HCT116 (cell line): ENCODE results near the gene ST3GAL3. TPM values are rescaled to one million over a fixed set of nuclear protein-coding genes. Genes with fewer than 3 reads are reported as not detected.
A peak's percentile ranks its signal among the peaks of the same experiment; 100 is the strongest.

Source experiments
- ATAC-seq: fragments of 200-7000 bp; cut with Tn5 transposase; 2 replicates; pipeline ENCODE4 v1.9.1; 2020; ENCODE audit warnings: mild to moderate bottlenecking, moderate library complexity
- BruUV-seq: library from RNA; stranded (reverse); fragments of 400-500 nt; replicated peaks from 2 replicates; lab custom pipeline; 2021; lab: Mats Ljungman, UMichigan
- CTCF ChIA-PET: fragments of 300-600 bp; sonication (Branson Sonifier 250); formaldehyde crosslinking; loops from one replicate; lab custom pipeline; 2021; ENCODE audit warnings: antibody characterized with exemption; lab: Charles Lee
- POLR2A ChIA-PET: fragments of 300-600, 350-600 bp; sonication (Branson Sonifier 250); formaldehyde crosslinking; loops from one replicate; lab custom pipeline; 2021; ENCODE audit warnings: antibody characterized with exemption; lab: Charles Lee
- RAD21 ChIA-PET, 2 experiments: fragments of 300-600 bp; sonication (Branson Sonifier 250); formaldehyde crosslinking; loops; one replicate each; lab custom pipeline; 2023; ENCODE audit warnings: low total read pairs in 2 of 2; ENCODE audit not compliant: uncharacterized antibody in 2 of 2, unreplicated experiment in 2 of 2, low non-redundant PET in 1 of 2; lab: Charles Lee
- DNase-seq: peaks from one replicate; pipeline ENCODE4 v3.0.0-alpha.2; 2010; ENCODE audit warnings: low read depth, low spot score
- H2AFZ ChIP-seq: fragments of 200-600 bp; shearing (Covaris generic), sonication (generic); 2 replicates; pipeline ENCODE4 v1.6.1; 2017; ENCODE audit warnings: low read depth, mixed run types, mixed read lengths, antibody characterized with exemption, low read length; ENCODE audit not compliant: poor library complexity, severe bottlenecking
- H3K27ac ChIP-seq: 2 replicates; pipeline ENCODE4 v1.5.1; 2012; ENCODE audit warnings: low read depth, low read length
- H3K27me3 ChIP-seq: fragments of 200-600 bp; sonication (generic); 2 replicates; pipeline ENCODE4 v1.6.1; 2016; ENCODE audit warnings: mixed run types, low read length, mixed read lengths; ENCODE audit not compliant: insufficient read depth
- H3K36me3 ChIP-seq, 2 experiments: fragments of 200-500 bp in 1 of 2; fragments of 200-600 bp in 1 of 2; sonication (Bioruptor generic) in 1 of 2; sonication (generic) in 1 of 2; 2 replicates each; pipeline versions ENCODE4 v1.5.1 to v1.6.1; 2014 to 2016; ENCODE audit warnings: low read length in 2 of 2, inconsistent platforms in 1 of 2, mixed read lengths in 1 of 2, mixed run types in 1 of 2; ENCODE audit not compliant: insufficient read depth in 2 of 2, control insufficient read depth in 1 of 2
- H3K4me1 ChIP-seq, 2 experiments: fragments of 200-600 bp in 1 of 2; sonication (generic) in 1 of 2; 2 replicates each; pipeline versions ENCODE4 v1.5.1 to v1.6.1; 2012 to 2017; ENCODE audit warnings: low read length in 2 of 2, inconsistent platforms in 1 of 2, mild to moderate bottlenecking in 1 of 2, mixed read lengths in 1 of 2, mixed run types in 1 of 2, moderate library complexity in 1 of 2; ENCODE audit not compliant: insufficient read depth in 2 of 2, control insufficient read depth in 1 of 2
- H3K4me2 ChIP-seq: fragments of 200-600 bp; sonication (generic); 2 replicates; pipeline ENCODE4 v1.6.1; 2017; ENCODE audit warnings: mixed run types, low read length, mixed read lengths
- H3K4me3 ChIP-seq, 2 experiments: fragments of 200-600 bp in 1 of 2; sonication (generic) in 1 of 2; replicated peaks in 1 of 2; 2 replicates each; pipeline ENCODE4 v1.5.1; 2011 to 2016; ENCODE audit warnings: low read length in 2 of 2, control low read depth in 1 of 2, low read depth in 1 of 2, mild to moderate bottlenecking in 1 of 2, mixed read lengths in 1 of 2, mixed run types in 1 of 2
- H3K79me2 ChIP-seq: fragments of 200-600 bp; sonication (generic); 2 replicates; pipeline ENCODE4 v1.6.1; 2017; ENCODE audit warnings: mild to moderate bottlenecking, mixed run types, low read length, moderate library complexity, mixed read lengths; ENCODE audit not compliant: insufficient read depth
- H3K9ac ChIP-seq: fragments of 200-600 bp; sonication (generic); 2 replicates; pipeline ENCODE4 v1.6.1; 2016; ENCODE audit warnings: low read length, mixed read lengths
- H3K9me2 ChIP-seq: fragments of 200-600 bp; sonication (generic), shearing (Covaris generic); 2 replicates; pipeline ENCODE4 v1.6.1; 2017; ENCODE audit warnings: mixed run types, mild to moderate bottlenecking, moderate library complexity; ENCODE audit not compliant: insufficient read depth
- H3K9me3 ChIP-seq, 2 experiments: fragments of 200-500 bp in 1 of 2; fragments of 200-600 bp in 1 of 2; sonication (Bioruptor generic) in 1 of 2; sonication (generic) in 1 of 2; 2 replicates each; pipeline ENCODE4 v1.6.1; 2014 to 2017; ENCODE audit warnings: low read length in 2 of 2, mixed read lengths in 2 of 2, inconsistent platforms in 1 of 2, low read depth in 1 of 2, mild to moderate bottlenecking in 1 of 2, mixed run types in 1 of 2, moderate library complexity in 1 of 2; ENCODE audit not compliant: control insufficient read depth in 1 of 2, insufficient read depth in 1 of 2
- H4K20me1 ChIP-seq: fragments of 200-600 bp; sonication (generic), shearing (Covaris generic); 2 replicates; pipeline ENCODE4 v1.6.1; 2017; ENCODE audit warnings: mixed run types, mild to moderate bottlenecking, moderate library complexity; ENCODE audit not compliant: insufficient read depth
- ATF3 ChIP-seq: IDR thresholded peaks from 2 replicates; pipeline ENCODE4 v1.6.1; 2012
- CBX3 ChIP-seq: IDR thresholded peaks from 2 replicates; pipeline ENCODE4 v1.6.1; 2012; ENCODE audit warnings: low read depth
- CEBPB ChIP-seq: IDR thresholded peaks from 2 replicates; pipeline ENCODE4 v1.6.1; 2012; ENCODE audit warnings: low read depth
- EGR1 ChIP-seq: IDR thresholded peaks from 2 replicates; pipeline ENCODE4 v1.6.1; 2012; ENCODE audit warnings: low read depth
- ELF1 ChIP-seq: IDR thresholded peaks from 2 replicates; pipeline ENCODE4 v1.6.1; 2012; ENCODE audit warnings: low read depth, borderline replicate concordance
- EZH2 ChIP-seq: fragments of 200-600 bp; sonication (generic); IDR thresholded peaks from 2 replicates; pipeline ENCODE4 v1.6.1; 2017; ENCODE audit warnings: antibody characterized with exemption, mixed run types
- EZH2phosphoT487 ChIP-seq: fragments of 200-600 bp; IDR thresholded peaks from 2 replicates; pipeline ENCODE4 v1.6.1; 2018; ENCODE audit warnings: antibody characterized with exemption, borderline replicate concordance
- FOSL1 ChIP-seq: IDR thresholded peaks from 2 replicates; pipeline ENCODE4 v1.6.1; 2012; ENCODE audit warnings: low read depth
- JUND ChIP-seq: IDR thresholded peaks from 2 replicates; pipeline ENCODE4 v1.6.1; 2012
- POLR2AphosphoS5 ChIP-seq: IDR thresholded peaks from 2 replicates; pipeline ENCODE4 v1.6.1; 2011; ENCODE audit warnings: mild to moderate bottlenecking, low read depth, low read length, moderate library complexity
- REST ChIP-seq: IDR thresholded peaks from 2 replicates; pipeline ENCODE4 v1.6.1; 2012; ENCODE audit warnings: low read depth
- SIN3A ChIP-seq: IDR thresholded peaks from 2 replicates; pipeline ENCODE4 v1.6.1; 2012; ENCODE audit warnings: low read depth
- SRF ChIP-seq: IDR thresholded peaks from 2 replicates; pipeline ENCODE4 v1.6.1; 2012; ENCODE audit warnings: low read depth
- ZFX ChIP-seq: fragments of 450-650 bp; IDR thresholded peaks from 2 replicates; pipeline ENCODE4 v1.6.1; 2017
- ZNF274 ChIP-seq: fragments of 200-500 bp; sonication (Bioruptor generic); IDR thresholded peaks from 2 replicates; pipeline ENCODE4 v1.6.1; 2014; ENCODE audit warnings: mild to moderate bottlenecking, low read depth, low read length, inconsistent platforms
- intact Hi-C: fragments of 100-400 bp; cut with micrococcal nuclease; formaldehyde crosslinking; loops from 2 replicates; pipeline ENCODE4 v1.10.0; 2022
- total RNA-seq: library from RNA; stranded (reverse); gene quantifications from one replicate; pipeline ENCODE4 v1.2.1, GENCODE V29; 2021; ENCODE audit not compliant: unreplicated experiment

Gene ST3GAL3
- total RNA-seq, 1 experiment from 2014 or later, result 7.2 TPM

- H3K9me3 ChIP-seq, result no peaks in the 10 kb centered on the region
- peak; percentile 33 for ATAC-seq
- peak overlapping the region; percentile 58; the same call in 1 of the 2 replicates for H3K27ac ChIP-seq
- intact Hi-C loops, result no loop called here
- no peaks in the 10 kb centered on the region for H3K9me2 ChIP-seq
- no peaks in the 10 kb centered on the region for H3K36me3 ChIP-seq
- no peaks in the 10 kb centered on the region for H3K79me2 ChIP-seq
- H3K4me3 ChIP-seq, result peak overlapping the region in 1 of 2 experiments; percentile 16; a peak in 1 of 4 replicates
- POLR2A ChIA-PET, result no interaction called here
- H2AFZ ChIP-seq, result peak overlapping the region; percentile 11
- H3K9ac ChIP-seq, result peak overlapping the region; percentile 44
- CTCF ChIA-PET, result interaction anchor here (1.1 kb wide), 1 partner anchor 113 kb away, joined by 4 read pairs; no protein-coding TSS in a partner anchor
- BruUV-seq, result no TSS peak
- RAD21 ChIA-PET, result no interaction called here
- H3K4me2 ChIP-seq, result peak overlapping the region; percentile 69
- no peaks in the 10 kb centered on the region for H4K20me1 ChIP-seq
- no peak for DNase-seq
- no peaks in the 10 kb centered on the region for H3K27me3 ChIP-seq
- no peak for TF ChIP-seq SIN3A
- no peak for TF ChIP-seq FOSL1
- no peak for TF ChIP-seq POLR2AphosphoS5
- no peak for TF ChIP-seq CBX3
- no peak for TF ChIP-seq EZH2
- no peak for TF ChIP-seq ELF1
- TF ChIP-seq ZFX, result no peak
- TF ChIP-seq CEBPB, result no peak
- TF ChIP-seq EZH2phosphoT487, result no peak
- no peak for TF ChIP-seq ZNF274
- no peak for TF ChIP-seq EGR1
- H3K4me1 ChIP-seq, result peaks cover 17 to 40% of the 10 kb centered on the region in 2 experiments
Measured at GRCh38 chr1:43821471-43821870, 114.1 kb downstream of the ST3GAL3 start.

GRCh38 chr1:43822040-43822690 is 114.8 kb downstream of the ST3GAL3 start:
- ChIA-PET CTCF (no interaction called here), RAD21 (no interaction called here), POLR2A (no interaction called here)
- Histone ChIP-seq H4K20me1 (no peaks in the 10 kb centered on the region), H2AFZ (no peak overlapping the region), H3K9me3 (no peaks in the 10 kb centered on the region), H3K27ac (peak overlapping the region; percentile 58), H3K4me1 (peaks cover 17 to 40% of the 10 kb centered on the region in 2 experiments), H3K9me2 (no peaks in the 10 kb centered on the region), H3K9ac (peak overlapping the region; percentile 44), H3K4me2 (peak overlapping the region; percentile 69), H3K27me3 (no peaks in the 10 kb centered on the region), H3K36me3 (no peaks in the 10 kb centered on the region), H3K79me2 (no peaks in the 10 kb centered on the region), H3K4me3 (peak overlapping the region in 1 of 2 experiments; percentile 12; a peak in 3 of 4 replicates)
- DNase-seq, result peak; percentile 90
- intact Hi-C loops, result no loop called here
- no TSS peak for BruUV-seq
- peak; percentile 95 for ATAC-seq
- peak; percentile 78; the same call in 1 of the 2 replicates for TF ChIP-seq SIN3A
- peak; percentile 99 for TF ChIP-seq JUND
- peak; percentile 72 for TF ChIP-seq CEBPB
- no peak for TF ChIP-seq REST
- TF ChIP-seq ZNF274, result no peak
- peak; percentile 78 for TF ChIP-seq SRF
- no peak for TF ChIP-seq EZH2
- 0 out of 2 replicates have a peak, but pooled peaks have one; percentile 8 for TF ChIP-seq EGR1
- TF ChIP-seq ATF3, result peak; percentile 89
- TF ChIP-seq POLR2AphosphoS5, result peak; percentile 65
